Nephron (organoid): ENCODE measurements around the gene TMEM255A.

ENCODE experiments used
- H3K27ac Mint-ChIP-seq, 3 experiments: 2 replicates each; pipeline ENCODE4 v1.8.0; 2020; ENCODE audit warnings: mixed read lengths in 3 of 3, mild to moderate bottlenecking in 2 of 3, moderate library complexity in 1 of 3
- H3K27me3 Mint-ChIP-seq: 2 replicates; pipeline ENCODE4 v1.8.0; 2021; ENCODE audit warnings: low read depth, mild to moderate bottlenecking, moderate library complexity, mixed read lengths
- H3K36me3 Mint-ChIP-seq: 2 replicates; pipeline ENCODE4 v1.8.0; 2020; ENCODE audit warnings: low read depth, mixed read lengths
- H3K4me1 Mint-ChIP-seq: 2 replicates; pipeline ENCODE4 v1.8.0; 2020; ENCODE audit warnings: mixed read lengths
- H3K4me3 Mint-ChIP-seq, 3 experiments: 2 replicates each; pipeline ENCODE4 v1.8.0; 2020; ENCODE audit warnings: mild to moderate bottlenecking in 3 of 3, mixed read lengths in 3 of 3, moderate library complexity in 2 of 3
- H3K9me3 Mint-ChIP-seq: 2 replicates; pipeline ENCODE4 v1.8.0; 2020; ENCODE audit warnings: mixed read lengths
- TF ChIP-seq, protein P1 (sequence below), 3 experiments: fragments of 200-600 bp; sonication (generic); IDR thresholded peaks; one replicate each; pipeline ENCODE4 v1.5.0; 2021; ENCODE audit warnings: antibody characterized with exemption in 3 of 3; ENCODE audit not compliant: unreplicated experiment in 3 of 3

TMEM255A gene

DNA sequence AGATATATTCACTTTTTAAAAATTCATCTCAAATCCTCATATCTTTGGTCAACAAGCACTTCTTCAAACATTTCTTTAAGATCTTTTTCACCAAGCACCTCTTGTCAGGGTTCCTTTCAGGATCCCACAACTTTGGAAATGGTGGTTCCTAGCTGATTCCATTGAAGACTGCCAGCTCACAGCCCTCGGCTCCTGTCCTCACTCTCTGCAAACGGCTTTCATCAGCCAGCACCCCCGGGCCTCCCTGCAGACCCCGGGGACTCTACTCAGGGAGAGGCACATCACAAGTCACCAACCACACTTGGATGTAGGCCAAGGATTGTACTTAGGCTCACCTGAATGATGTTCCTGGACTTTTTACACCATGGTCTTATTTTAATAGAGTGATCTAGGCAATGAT is 40.7 kb downstream of the TMEM255A start:
- no peak overlapping the region for H3K27ac Mint-ChIP-seq
- H3K36me3 Mint-ChIP-seq, result no peaks in the 10 kb centered on the region

DNA sequence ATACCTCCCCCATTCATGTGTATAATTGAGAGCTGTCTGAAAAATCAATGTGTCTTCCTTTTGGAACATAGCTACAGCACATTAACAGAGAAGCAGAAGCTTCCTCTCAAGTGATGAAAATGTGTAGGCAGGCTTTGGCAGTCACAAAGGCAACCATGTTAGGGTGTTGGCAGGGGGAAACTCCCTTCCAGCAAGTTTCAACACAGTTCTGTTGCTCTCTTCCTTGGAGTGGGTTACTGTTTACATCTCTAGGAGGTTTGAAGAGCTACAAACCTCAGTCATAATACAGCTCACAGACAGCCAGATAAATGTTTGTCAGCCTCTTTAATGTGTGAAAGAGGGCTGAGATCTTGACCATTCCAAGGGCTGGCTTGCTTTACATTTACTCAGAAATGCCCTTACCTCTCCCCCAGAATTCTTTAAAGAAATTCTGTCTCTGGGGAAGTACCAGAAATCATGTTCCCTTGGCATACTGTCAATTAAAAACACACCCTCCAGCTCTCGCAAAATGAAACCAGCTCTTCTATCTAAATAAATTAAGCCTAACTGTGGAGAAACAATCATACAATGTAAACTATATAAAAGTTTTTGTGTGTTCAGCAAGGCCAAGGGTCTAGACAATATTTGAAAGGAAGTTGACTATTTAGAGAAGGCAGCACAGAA is 41.8 kb downstream of the TMEM255A start:
- no peaks in the 10 kb centered on the region for H3K27me3 Mint-ChIP-seq
- no peaks in the 10 kb centered on the region for H3K9me3 Mint-ChIP-seq
- TF ChIP-seq, protein P1, sequence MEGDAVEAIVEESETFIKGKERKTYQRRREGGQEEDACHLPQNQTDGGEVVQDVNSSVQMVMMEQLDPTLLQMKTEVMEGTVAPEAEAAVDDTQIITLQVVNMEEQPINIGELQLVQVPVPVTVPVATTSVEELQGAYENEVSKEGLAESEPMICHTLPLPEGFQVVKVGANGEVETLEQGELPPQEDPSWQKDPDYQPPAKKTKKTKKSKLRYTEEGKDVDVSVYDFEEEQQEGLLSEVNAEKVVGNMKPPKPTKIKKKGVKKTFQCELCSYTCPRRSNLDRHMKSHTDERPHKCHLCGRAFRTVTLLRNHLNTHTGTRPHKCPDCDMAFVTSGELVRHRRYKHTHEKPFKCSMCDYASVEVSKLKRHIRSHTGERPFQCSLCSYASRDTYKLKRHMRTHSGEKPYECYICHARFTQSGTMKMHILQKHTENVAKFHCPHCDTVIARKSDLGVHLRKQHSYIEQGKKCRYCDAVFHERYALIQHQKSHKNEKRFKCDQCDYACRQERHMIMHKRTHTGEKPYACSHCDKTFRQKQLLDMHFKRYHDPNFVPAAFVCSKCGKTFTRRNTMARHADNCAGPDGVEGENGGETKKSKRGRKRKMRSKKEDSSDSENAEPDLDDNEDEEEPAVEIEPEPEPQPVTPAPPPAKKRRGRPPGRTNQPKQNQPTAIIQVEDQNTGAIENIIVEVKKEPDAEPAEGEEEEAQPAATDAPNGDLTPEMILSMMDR (IDR thresholded peaks at IDR 0.05; ENCODE audit: unreplicated experiment in 3 of 3), result no peak
- no peaks in the 10 kb centered on the region for H3K4me1 Mint-ChIP-seq
- no peaks in the 10 kb centered on the region for H3K36me3 Mint-ChIP-seq
- no peak overlapping the region for H3K27ac Mint-ChIP-seq
- H3K4me3 Mint-ChIP-seq, result no peak overlapping the region

More for the DNA sequence above, 40.7 kb downstream of the TMEM255A start:
- Mint-ChIP-seq H3K4me3 (no peak overlapping the region), H3K27me3 (no peaks in the 10 kb centered on the region), H3K4me1 (no peaks in the 10 kb centered on the region), H3K9me3 (no peaks in the 10 kb centered on the region)
- TF ChIP-seq, protein P1 (IDR thresholded peaks at IDR 0.05; ENCODE audit: unreplicated experiment in 3 of 3), result no peak

DNA sequence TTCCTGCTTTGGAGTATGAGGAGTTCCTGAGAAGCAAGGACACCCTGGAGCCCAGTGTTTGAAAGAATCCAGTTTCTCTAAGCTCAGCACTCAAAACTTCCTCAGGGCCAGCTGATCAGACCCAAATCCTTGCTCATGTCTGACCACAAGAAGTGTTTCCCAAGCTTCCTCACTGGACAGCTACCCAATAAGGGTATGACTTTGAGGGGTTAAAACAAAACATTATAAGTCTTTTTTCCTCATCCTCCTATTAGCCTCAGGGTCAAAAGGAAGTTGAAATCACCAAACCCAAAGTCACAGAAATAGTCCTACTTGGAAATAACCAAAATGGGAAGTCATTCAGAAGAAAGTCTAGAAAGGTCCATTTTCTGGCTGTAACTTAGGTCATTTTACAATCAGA is 46.9 kb downstream of the TMEM255A start:
- no peaks in the 10 kb centered on the region for H3K9me3 Mint-ChIP-seq
- TF ChIP-seq, protein P1 (IDR thresholded peaks at IDR 0.05; ENCODE audit: unreplicated experiment in 3 of 3), result no peak
- H3K27me3 Mint-ChIP-seq, result no peaks in the 10 kb centered on the region
- no peak overlapping the region for H3K27ac Mint-ChIP-seq
- H3K4me1 Mint-ChIP-seq, result no peaks in the 10 kb centered on the region
- no peaks in the 10 kb centered on the region for H3K36me3 Mint-ChIP-seq
- H3K4me3 Mint-ChIP-seq, result no peak overlapping the region

DNA sequence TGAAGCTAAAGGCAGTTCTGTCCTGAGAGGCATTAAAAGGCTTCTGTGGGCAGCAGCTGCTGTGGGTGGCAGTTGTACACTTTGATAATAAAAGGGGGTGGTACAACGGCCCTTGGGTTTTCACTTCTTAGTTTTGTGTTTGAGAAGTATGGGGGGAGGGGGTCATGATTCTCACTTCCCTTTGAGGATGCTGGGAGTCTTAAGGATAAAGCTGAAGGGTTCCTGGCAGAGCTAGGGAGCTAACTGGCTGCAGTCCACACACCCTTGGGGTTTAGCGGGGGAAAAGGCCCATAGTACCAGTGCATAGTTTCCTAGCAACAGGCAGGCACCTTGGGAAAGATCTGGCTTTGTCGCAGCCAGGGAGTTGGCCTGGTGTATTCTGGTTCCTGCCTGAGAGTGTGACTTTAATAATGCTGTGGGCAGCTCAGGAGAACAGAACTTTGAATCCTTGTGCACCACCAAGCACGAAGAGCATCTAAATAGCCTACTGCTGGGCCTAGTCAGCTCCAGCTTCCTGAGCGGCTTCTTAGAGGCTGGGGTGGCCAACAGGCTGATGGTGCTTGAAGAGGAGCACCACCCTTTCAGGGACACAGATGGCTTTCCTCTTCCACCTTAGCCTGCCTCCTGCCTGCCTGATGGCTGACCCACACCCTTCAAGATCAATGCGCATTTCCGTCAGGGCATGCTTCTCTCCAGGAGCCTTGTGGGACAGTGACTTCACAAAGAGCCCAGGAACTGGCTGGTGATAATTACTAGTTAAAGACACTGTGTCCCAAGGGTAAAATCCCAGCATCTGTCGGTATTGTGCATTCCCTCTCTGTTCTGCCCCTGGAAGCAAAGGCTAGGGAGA is 48.2 kb downstream of the TMEM255A start:
- no peak overlapping the region for H3K4me3 Mint-ChIP-seq
- TF ChIP-seq, protein P1 (IDR thresholded peaks at IDR 0.05; ENCODE audit: unreplicated experiment in 3 of 3), result no peak
- H3K27me3 Mint-ChIP-seq, result no peaks in the 10 kb centered on the region
- H3K9me3 Mint-ChIP-seq, result no peaks in the 10 kb centered on the region
- H3K36me3 Mint-ChIP-seq, result no peaks in the 10 kb centered on the region
- no peaks in the 10 kb centered on the region for H3K4me1 Mint-ChIP-seq
- no peak overlapping the region for H3K27ac Mint-ChIP-seq

DNA sequence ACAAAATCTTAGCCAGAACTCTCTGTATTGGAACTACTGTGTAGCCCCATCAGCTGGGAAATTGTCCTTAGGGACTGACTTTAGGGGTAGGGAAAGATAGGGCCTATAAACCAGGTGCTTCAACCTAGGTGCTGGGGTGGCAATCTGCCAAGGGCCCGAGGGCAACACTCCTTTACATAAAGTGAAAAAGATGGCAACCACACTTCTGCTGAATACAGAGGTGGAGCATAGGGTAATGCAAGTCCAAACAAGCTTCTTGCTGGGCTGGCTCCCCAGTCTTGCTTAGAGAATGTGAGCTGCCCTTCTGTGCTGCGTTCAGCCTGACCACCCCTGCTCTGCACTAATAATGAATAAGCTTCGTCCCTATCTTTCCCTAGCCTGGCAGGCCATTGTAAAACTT is 50.9 kb downstream of the TMEM255A start:
- Mint-ChIP-seq H3K4me3 (no peak overlapping the region), H3K27ac (no peak overlapping the region), H3K4me1 (no peaks in the 10 kb centered on the region), H3K36me3 (peaks cover 11% of the 10 kb centered on the region), H3K9me3 (no peaks in the 10 kb centered on the region), H3K27me3 (no peaks in the 10 kb centered on the region)
- TF ChIP-seq, protein P1 (IDR thresholded peaks at IDR 0.05; ENCODE audit: unreplicated experiment in 3 of 3), result no peak
